Activated naive CD8-positive, alpha-beta T cell (primary cell): ENCODE measurements around the gene FGD4.

Source experiments
- H3K27ac Mint-ChIP-seq: one replicate; pipeline ENCODE4 v1.8.0; 2021; ENCODE audit warnings: mixed read lengths
- H3K27me3 Mint-ChIP-seq: one replicate; pipeline ENCODE4 v1.8.0; 2021; ENCODE audit warnings: mixed read lengths
- H3K36me3 Mint-ChIP-seq: one replicate; pipeline ENCODE4 v1.8.0; 2021; ENCODE audit warnings: mixed read lengths
- H3K4me1 Mint-ChIP-seq: one replicate; pipeline ENCODE4 v1.8.0; 2021; ENCODE audit warnings: low read depth, mixed read lengths
- H3K4me3 Mint-ChIP-seq: one replicate; pipeline ENCODE4 v1.8.0; 2021; ENCODE audit warnings: mild to moderate bottlenecking, mixed read lengths
- H3K9me3 Mint-ChIP-seq: one replicate; pipeline ENCODE4 v1.8.0; 2021; ENCODE audit warnings: low read depth, mixed read lengths

The FGD4 gene

GRCh38 chr12:32399370-32400113, at the start of gene FGD4:
Gene FGD4 (plus strand): TSS chr12:32399558.
- Mint-ChIP-seq H3K36me3 (no peaks in the 10 kb centered on the region), H3K27me3 (peaks cover 21% of the 10 kb centered on the region), H3K9me3 (no peaks in the 10 kb centered on the region), H3K4me1 (peaks cover 11% of the 10 kb centered on the region), H3K4me3 (peak within 1 kb of the TSS; percentile 90), H3K27ac (no peak within 1 kb of the TSS)

- no peaks in the 10 kb centered on the region for H3K27me3 Mint-ChIP-seq
- no peak overlapping the region for H3K27ac Mint-ChIP-seq
- H3K9me3 Mint-ChIP-seq, result no peaks in the 10 kb centered on the region
- peaks cover 8% of the 10 kb centered on the region for H3K36me3 Mint-ChIP-seq
- H3K4me1 Mint-ChIP-seq, result no peaks in the 10 kb centered on the region
- no peak overlapping the region for H3K4me3 Mint-ChIP-seq
Measured at GRCh38 chr12:32353540-32353939, 45.8 kb upstream of the FGD4 start.

GRCh38 chr12:32357601-32358249, 41.6 kb upstream of the FGD4 start:
- H3K36me3 Mint-ChIP-seq, result peaks cover 4% of the 10 kb centered on the region
- no peak overlapping the region for H3K4me3 Mint-ChIP-seq
- no peak overlapping the region for H3K27ac Mint-ChIP-seq
- H3K9me3 Mint-ChIP-seq, result no peaks in the 10 kb centered on the region
- H3K27me3 Mint-ChIP-seq, result no peaks in the 10 kb centered on the region
- H3K4me1 Mint-ChIP-seq, result no peaks in the 10 kb centered on the region

- H3K9me3 Mint-ChIP-seq, result no peaks in the 10 kb centered on the region
- H3K27me3 Mint-ChIP-seq, result no peaks in the 10 kb centered on the region
- no peaks in the 10 kb centered on the region for H3K4me1 Mint-ChIP-seq
- no peak overlapping the region for H3K4me3 Mint-ChIP-seq
- peaks cover 2% of the 10 kb centered on the region for H3K36me3 Mint-ChIP-seq
- no peak overlapping the region for H3K27ac Mint-ChIP-seq
Measured at GRCh38 chr12:32360956-32361355, 38.4 kb upstream of the FGD4 start.

DNA sequence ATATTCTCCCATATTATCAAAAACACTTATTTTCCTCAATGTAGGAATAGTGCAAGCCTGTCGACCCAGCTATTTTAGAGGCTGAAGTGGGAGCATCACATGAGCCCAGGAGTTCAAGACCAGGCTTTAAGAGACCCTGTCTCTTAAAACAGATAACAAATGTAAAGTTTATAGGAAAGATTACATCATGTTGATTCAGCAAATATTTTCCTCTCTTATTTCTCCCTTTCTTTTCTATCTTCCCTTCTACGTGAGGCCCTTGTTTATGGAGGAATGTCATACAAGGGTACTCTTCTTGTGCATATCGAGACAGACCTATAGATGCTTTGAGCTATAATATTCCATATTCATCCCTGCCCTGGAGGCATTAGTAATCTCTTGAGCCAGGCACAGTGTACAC, 36.5 kb upstream of the FGD4 start:
- Mint-ChIP-seq H3K36me3 (no peaks in the 10 kb centered on the region), H3K27me3 (no peaks in the 10 kb centered on the region), H3K4me3 (no peak overlapping the region), H3K4me1 (no peaks in the 10 kb centered on the region), H3K27ac (no peak overlapping the region), H3K9me3 (no peaks in the 10 kb centered on the region)

DNA sequence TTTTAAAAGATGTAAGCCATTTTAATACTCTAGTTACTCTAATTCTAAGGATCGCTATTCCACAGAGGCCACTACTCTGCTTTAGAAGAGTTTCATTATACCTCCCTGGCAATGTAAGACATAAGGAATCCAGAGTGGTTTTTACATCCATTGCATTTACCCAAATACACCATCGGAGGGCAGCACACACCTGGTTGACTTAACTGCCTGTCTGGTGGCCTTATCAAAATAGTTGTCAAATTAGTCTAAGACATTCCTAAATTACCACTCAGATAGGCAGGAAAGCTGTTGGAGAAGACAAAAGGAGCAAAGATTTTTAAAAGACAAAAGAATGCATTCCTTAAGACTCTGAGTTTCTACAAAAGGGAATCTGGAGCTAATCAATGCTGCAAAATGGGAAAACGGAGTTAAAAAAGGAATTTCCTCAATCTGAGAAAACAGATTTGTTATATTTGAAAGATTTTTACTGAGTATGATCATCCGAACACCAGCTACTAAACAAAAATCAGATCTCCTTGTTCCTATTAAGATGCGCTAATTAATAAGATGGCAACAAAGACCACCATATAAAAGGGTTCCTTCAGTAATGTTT, 33.8 kb upstream of the FGD4 start:
- Mint-ChIP-seq H3K36me3 (no peaks in the 10 kb centered on the region), H3K27me3 (no peaks in the 10 kb centered on the region), H3K27ac (no peak overlapping the region), H3K4me1 (no peaks in the 10 kb centered on the region), H3K9me3 (no peaks in the 10 kb centered on the region), H3K4me3 (no peak overlapping the region)

GRCh38 chr12:32366714-32367113, 32.6 kb upstream of the FGD4 start:
- no peaks in the 10 kb centered on the region for H3K9me3 Mint-ChIP-seq

DNA sequence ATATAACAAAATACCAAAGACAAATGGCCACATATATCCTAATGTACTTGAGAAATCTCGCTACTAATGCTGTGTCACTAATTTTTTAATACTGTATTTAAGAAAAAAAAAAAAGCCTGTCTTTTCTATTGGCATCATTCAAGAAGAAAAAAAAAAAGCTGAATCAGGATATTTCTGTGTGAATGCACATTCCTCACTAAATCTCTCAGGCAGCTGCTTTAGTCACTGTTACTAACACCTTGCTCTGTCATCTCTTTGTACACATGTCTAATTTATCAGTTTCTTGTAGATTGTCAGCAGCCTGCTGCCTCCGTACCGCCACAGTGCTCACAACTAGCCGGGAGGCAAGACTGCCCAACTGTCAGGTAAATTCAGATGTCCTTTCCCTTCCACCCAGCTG, 32.0 kb upstream of the FGD4 start:
- Mint-ChIP-seq H3K4me1 (no peaks in the 10 kb centered on the region), H3K36me3 (no peaks in the 10 kb centered on the region), H3K9me3 (no peaks in the 10 kb centered on the region), H3K4me3 (no peak overlapping the region), H3K27ac (no peak overlapping the region), H3K27me3 (no peaks in the 10 kb centered on the region)

More at GRCh38 chr12:32366714-32367113, 32.6 kb upstream of the FGD4 start:
- H3K4me1 Mint-ChIP-seq, result no peaks in the 10 kb centered on the region
- H3K27me3 Mint-ChIP-seq, result no peaks in the 10 kb centered on the region
- H3K36me3 Mint-ChIP-seq, result no peaks in the 10 kb centered on the region
- no peak overlapping the region for H3K4me3 Mint-ChIP-seq
- H3K27ac Mint-ChIP-seq, result no peak overlapping the region

- Mint-ChIP-seq H3K4me1 (no peaks in the 10 kb centered on the region), H3K27ac (no peak overlapping the region), H3K9me3 (no peaks in the 10 kb centered on the region), H3K36me3 (no peaks in the 10 kb centered on the region), H3K27me3 (no peaks in the 10 kb centered on the region), H3K4me3 (no peak overlapping the region)
Measured at GRCh38 chr12:32369202-32369601, 30.2 kb upstream of the FGD4 start.

- Mint-ChIP-seq H3K4me3 (no peak overlapping the region), H3K36me3 (no peaks in the 10 kb centered on the region), H3K27ac (no peak overlapping the region), H3K4me1 (no peaks in the 10 kb centered on the region), H3K27me3 (no peaks in the 10 kb centered on the region), H3K9me3 (no peaks in the 10 kb centered on the region)
Measured at GRCh38 chr12:32377344-32378055, 21.9 kb upstream of the FGD4 start.

DNA sequence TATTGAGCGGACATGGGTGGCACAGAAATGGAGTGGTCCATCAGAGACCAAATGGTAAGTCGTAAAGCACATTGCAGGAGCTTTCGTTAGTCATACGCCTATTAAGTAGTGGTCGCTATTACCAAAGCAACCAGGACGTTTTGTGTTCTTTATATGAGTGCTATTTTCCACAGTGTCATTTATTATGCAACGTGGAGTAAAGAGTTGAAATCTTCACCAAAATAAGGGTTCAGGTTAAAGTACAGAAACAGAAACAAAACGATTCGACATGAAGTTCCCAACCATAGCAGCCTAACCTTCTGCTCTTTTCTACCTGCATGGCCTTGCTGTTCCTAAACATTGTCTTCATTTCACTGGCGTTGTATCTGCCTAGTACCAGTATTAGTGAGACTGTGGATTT, 20.1 kb upstream of the FGD4 start:
- Mint-ChIP-seq H3K4me3 (no peak overlapping the region), H3K9me3 (no peaks in the 10 kb centered on the region), H3K4me1 (no peaks in the 10 kb centered on the region), H3K27ac (no peak overlapping the region), H3K27me3 (no peaks in the 10 kb centered on the region), H3K36me3 (no peaks in the 10 kb centered on the region)

DNA sequence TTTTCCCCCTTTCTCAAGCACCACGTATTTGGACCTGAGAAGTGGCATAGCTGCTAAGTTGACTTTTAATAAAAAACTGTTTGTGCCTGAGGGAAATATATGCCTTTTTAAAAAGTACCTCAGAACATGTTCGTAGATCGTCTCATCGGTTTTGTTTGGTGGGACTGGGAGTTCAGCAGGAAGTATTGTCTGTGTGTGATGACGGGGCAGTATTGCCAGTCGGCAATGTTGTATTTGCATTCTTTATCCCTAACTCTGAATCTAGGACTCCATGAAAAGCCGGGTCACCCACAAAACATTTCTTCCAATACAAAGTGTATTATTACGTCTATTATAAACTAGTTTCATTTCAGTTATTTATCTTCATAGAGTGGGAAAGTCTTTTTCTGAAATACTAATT, 19.7 kb upstream of the FGD4 start:
- Mint-ChIP-seq H3K27me3 (no peaks in the 10 kb centered on the region), H3K9me3 (no peaks in the 10 kb centered on the region), H3K4me3 (no peak overlapping the region), H3K4me1 (no peaks in the 10 kb centered on the region), H3K27ac (no peak overlapping the region), H3K36me3 (no peaks in the 10 kb centered on the region)

DNA sequence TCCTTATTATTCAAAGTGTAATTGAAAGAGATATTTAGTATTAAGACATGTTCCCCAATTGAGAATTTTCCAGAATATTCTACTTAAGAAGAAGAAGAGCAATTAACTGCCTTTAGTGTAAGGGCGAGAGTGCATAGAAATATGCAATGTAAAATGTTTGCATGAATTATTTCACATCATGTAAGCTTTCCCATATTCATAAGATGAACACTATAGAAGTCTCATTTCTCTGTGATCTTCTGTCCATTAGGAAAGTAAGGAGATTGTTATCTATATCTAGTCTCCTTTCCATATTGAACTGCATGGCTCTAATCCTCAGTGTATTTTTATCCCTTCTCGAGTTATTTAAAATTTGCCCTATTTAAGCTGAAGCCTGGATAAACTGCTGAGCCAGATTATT, 17.1 kb upstream of the FGD4 start:
- no peaks in the 10 kb centered on the region for H3K4me1 Mint-ChIP-seq
- no peaks in the 10 kb centered on the region for H3K27me3 Mint-ChIP-seq
- no peak overlapping the region for H3K4me3 Mint-ChIP-seq
- H3K36me3 Mint-ChIP-seq, result no peaks in the 10 kb centered on the region
- H3K9me3 Mint-ChIP-seq, result no peaks in the 10 kb centered on the region
- no peak overlapping the region for H3K27ac Mint-ChIP-seq

DNA sequence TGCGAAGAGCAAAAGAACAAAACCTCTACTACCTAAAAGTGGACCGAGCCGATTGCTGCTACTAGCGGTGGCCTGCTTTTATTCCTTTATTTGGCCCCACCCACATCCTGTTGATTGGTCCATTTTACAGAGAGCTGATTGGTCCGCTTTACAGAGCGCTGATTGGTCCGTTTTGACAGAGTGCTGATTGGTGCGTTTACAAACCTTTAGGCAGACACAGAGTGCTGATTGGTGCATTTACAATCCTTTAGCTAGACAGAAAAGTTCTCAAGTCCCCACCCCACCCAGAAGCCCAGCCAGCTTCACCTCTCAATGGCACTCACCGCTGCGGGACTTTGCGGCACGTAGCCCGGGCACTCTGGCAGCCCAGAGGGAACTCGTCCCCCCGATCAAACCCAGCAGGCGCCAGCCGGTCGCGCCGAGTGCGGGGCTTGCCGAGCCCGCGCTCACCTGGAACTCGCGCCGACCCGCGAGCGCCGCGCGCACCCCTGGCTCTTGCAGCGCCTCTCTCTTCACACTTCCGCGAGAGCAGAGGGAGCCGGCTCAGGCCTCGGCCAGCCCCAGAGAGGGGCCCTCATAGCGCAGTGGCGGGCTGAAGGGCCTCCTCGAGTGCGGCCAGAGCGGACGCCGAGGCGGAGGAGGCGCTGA, 8.7 kb upstream of the FGD4 start:
- Mint-ChIP-seq H3K27ac (no peak overlapping the region), H3K27me3 (peaks cover 1% of the 10 kb centered on the region), H3K36me3 (no peaks in the 10 kb centered on the region), H3K4me3 (peak overlapping the region; percentile 74), H3K4me1 (peaks cover 3% of the 10 kb centered on the region), H3K9me3 (no peaks in the 10 kb centered on the region)

DNA sequence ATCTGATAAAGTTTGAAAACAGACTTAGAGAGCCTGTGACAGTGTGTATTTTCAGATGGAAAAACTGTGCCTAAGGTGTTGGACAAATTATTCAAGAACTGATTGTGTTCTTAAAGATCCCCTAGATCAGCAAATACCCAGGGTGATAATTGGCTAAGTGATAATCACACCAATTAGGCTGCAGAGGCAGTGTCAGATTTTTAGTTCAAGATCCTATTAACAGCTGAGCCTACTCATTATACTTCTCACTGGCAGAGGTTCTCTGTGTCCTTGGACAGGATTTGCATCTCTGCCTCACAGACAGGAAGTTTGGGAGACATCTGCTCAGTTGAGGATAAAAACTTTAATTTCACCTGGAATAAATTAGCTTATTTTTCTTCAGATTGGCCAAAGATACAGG, 4.3 kb upstream of the FGD4 start:
- H3K4me3 Mint-ChIP-seq, result no peak overlapping the region
- no peaks in the 10 kb centered on the region for H3K36me3 Mint-ChIP-seq
- peaks cover 4% of the 10 kb centered on the region for H3K27me3 Mint-ChIP-seq
- H3K9me3 Mint-ChIP-seq, result no peaks in the 10 kb centered on the region
- H3K27ac Mint-ChIP-seq, result no peak overlapping the region
- peaks cover 8% of the 10 kb centered on the region for H3K4me1 Mint-ChIP-seq
